Right cardiac atrium (tissue), 5 donors: Measurements from ENCODE around the gene TMEM178A. TPM values are rescaled to one million over a fixed set of nuclear protein-coding genes. Genes with fewer than 3 reads are reported as not detected.

Experiments
- ATAC-seq, 2 donors: fragments of 200-7000 bp; cut with Tn5 transposase; one replicate each; pipeline versions ENCODE4 v1.8.0 to v1.9.1; 2020; ENCODE audit warnings: moderate library complexity in 2 of 2, mild to moderate bottlenecking in 1 of 2
- DNase-seq, 3 donors: peaks; one replicate each; pipeline ENCODE4 v3.0.0-alpha.2; 2020
- H3K27ac ChIP-seq: one replicate; pipeline ENCODE4 v1.5.1; 2013; ENCODE audit warnings: mild to moderate bottlenecking, low read length, control low read depth, moderate library complexity
- H3K27me3 ChIP-seq: one replicate; pipeline ENCODE4 v1.6.1; 2013; ENCODE audit not compliant: control insufficient read depth, insufficient read depth
- H3K4me1 ChIP-seq: one replicate; pipeline ENCODE4 v1.6.1; 2013; ENCODE audit warnings: low read length; ENCODE audit not compliant: control insufficient read depth, insufficient read depth
- H3K4me3 ChIP-seq: one replicate; pipeline ENCODE4 v1.5.1; 2013; ENCODE audit warnings: low read length, control low read depth
- H3K9me3 ChIP-seq: one replicate; pipeline ENCODE4 v1.6.1; 2013; ENCODE audit warnings: low read length; ENCODE audit not compliant: control insufficient read depth
- WGBS: extraction: QIAGEN DNeasy Blood & Tissue Kit; methylation state at CpG from one replicate; pipeline ENCODE4 v1.1.7; 2013; 5-methylcytosine and 5-hydroxymethylcytosine counted together
- intact Hi-C, 4 donors: fragments of 100-400 bp; cut with DNase I; formaldehyde crosslinking; loops; one replicate each; pipeline versions ENCODE4 v1.11.0 to v1.14.0; 2022 to 2023
- polyA plus RNA-seq: library from polyadenylated mRNA; stranded (reverse); fragments of 200-250 nt; gene quantifications from one replicate; pipeline ENCODE4 v1.2.3, GENCODE V29; 2013
- total RNA-seq, 4 donors: library from RNA; stranded (reverse); fragmentation: NEBNext Ultra II Directional; extraction: Animal tissue kit (Norgen Biotek cat#: 25700); gene quantifications; one replicate each; pipeline ENCODE4 v1.2.1, GENCODE V29; 2021
- donor health status: healthy with polysubstance abuse.
- donor health status: DM: no; HTN: yes; CAD: no.
- donor health status: DM: no; HTN: no; CAD: no.
- donor health status: DM: no; HTN: yes; CAD: no; lungs with severe emphysema.
- donor health status: DM: yes; HTN: yes; CAD: no.

Gene TMEM178A
- total and polyA plus RNA-seq, 5 donors = 2.1 to 6.0 (median 4.5) TPM

- no peak overlapping the region for H3K27ac ChIP-seq
- no peaks in the 10 kb centered on the region for H3K27me3 ChIP-seq
- 50% methylated on average over 5 of the region's 5 CpGs for WGBS
- H3K4me1 ChIP-seq = peaks cover 7% of the 10 kb centered on the region
- H3K4me3 ChIP-seq = no peak overlapping the region
- H3K9me3 ChIP-seq = no peaks in the 10 kb centered on the region
- DNase-seq (no peak), ATAC-seq (no peak)
- intact Hi-C loops = no loop called here
Measured at GRCh38 chr2:39739386-39739785, 73.7 kb downstream of the TMEM178A start.

GRCh38 chr2:39741871-39742270, 76.2 kb downstream of the TMEM178A start:
- ATAC-seq = no peak
- Histone ChIP-seq H3K4me3 (no peak overlapping the region), H3K27ac (no peak overlapping the region), H3K27me3 (no peaks in the 10 kb centered on the region), H3K9me3 (no peaks in the 10 kb centered on the region), H3K4me1 (peaks cover 7% of the 10 kb centered on the region)
- WGBS = 99% methylated on average over 1 of the region's 1 CpG
- intact Hi-C loops = no loop called here
- no peak for DNase-seq

DNA sequence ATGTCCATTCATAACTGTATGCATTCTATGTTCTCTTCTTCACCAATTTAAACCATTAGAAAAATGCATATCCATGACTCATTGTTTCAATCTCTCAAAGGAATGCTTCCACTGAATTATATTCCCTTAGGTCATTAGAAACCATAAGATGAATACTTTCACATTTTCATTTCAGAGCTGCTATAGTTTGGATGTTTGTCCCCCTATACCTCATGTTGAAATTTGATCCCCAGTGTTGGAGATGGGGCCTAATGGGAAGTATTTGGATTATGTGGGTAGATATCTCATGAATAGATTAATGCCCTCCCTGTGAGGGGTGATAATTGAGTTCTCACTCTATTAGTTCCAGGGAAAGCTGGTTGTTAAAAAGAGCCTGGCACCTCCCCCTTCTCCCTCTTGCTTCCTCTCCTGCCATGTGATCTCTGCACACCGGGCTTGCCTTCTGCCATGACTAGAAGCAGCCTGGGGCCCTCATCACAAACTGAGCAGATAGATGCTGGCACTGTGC, 77.6 kb downstream of the TMEM178A start:
- intact Hi-C loops = no loop called here
- H3K4me3 ChIP-seq = no peak overlapping the region
- no peak for DNase-seq
- H3K9me3 ChIP-seq = no peaks in the 10 kb centered on the region
- WGBS = 24% methylated on average over 1 of the region's 1 CpG
- peaks cover 5% of the 10 kb centered on the region for H3K4me1 ChIP-seq
- no peak for ATAC-seq
- H3K27ac ChIP-seq = no peak overlapping the region
- no peaks in the 10 kb centered on the region for H3K27me3 ChIP-seq

GRCh38 chr2:39755466-39755865, 89.7 kb downstream of the TMEM178A start:
- intact Hi-C loops = no loop called here
- H3K27me3 ChIP-seq = no peaks in the 10 kb centered on the region
- no peak overlapping the region for H3K4me3 ChIP-seq
- no peak for DNase-seq
- WGBS = 92% methylated on average over 1 of the region's 1 CpG
- no peak for ATAC-seq
- H3K4me1 ChIP-seq = no peaks in the 10 kb centered on the region
- H3K27ac ChIP-seq = no peak overlapping the region
- H3K9me3 ChIP-seq = no peaks in the 10 kb centered on the region

DNA sequence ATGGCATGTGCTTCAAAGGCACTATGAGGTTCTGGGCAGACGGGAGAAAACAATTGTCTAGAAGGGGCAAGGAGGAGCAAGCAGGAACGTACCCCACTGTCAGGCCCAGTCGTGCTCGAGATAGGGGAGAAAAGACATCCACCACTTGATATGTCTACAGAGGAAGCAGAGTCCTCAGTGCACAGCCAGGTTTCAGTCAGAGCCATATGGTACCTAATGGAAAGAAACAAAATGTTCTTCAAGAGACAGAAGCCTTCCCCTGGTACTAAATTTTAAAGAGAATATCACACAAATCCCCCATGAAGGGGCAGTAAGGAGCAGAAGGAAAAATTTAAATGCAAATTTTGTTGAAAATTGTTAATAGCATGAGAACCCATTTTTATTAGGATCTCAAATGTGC, 91.4 kb downstream of the TMEM178A start:
- 97% methylated on average over 4 of the region's 4 CpGs for WGBS
- no peak for ATAC-seq
- H3K27ac ChIP-seq = no peak overlapping the region
- H3K4me1 ChIP-seq = no peaks in the 10 kb centered on the region
- no peaks in the 10 kb centered on the region for H3K27me3 ChIP-seq
- intact Hi-C loops = no loop called here
- H3K4me3 ChIP-seq = no peak overlapping the region
- H3K9me3 ChIP-seq = no peaks in the 10 kb centered on the region
- DNase-seq = no peak

- no peak for ATAC-seq
- H3K27ac ChIP-seq = no peak overlapping the region
- WGBS = 94% methylated on average over 2 of the region's 2 CpGs
- no peak for DNase-seq
- no peaks in the 10 kb centered on the region for H3K27me3 ChIP-seq
- H3K4me3 ChIP-seq = no peak overlapping the region
- H3K9me3 ChIP-seq = no peaks in the 10 kb centered on the region
- no peaks in the 10 kb centered on the region for H3K4me1 ChIP-seq
- intact Hi-C loops = no loop called here
Measured at GRCh38 chr2:39762448-39762847, 96.7 kb downstream of the TMEM178A start.

Other genes with a start within 250 kb of the TMEM178A start
- 10 to 100 TPM; 39.3 to 50.0 (median 43.5) TPM for gene MAP4K3, start 228.6 kb upstream of the TMEM178A start, total RNA-seq
- gene MAP4K3, start 228.6 kb upstream of the TMEM178A start, polyA plus RNA-seq = 18.7 TPM
- gene THUMPD2, start 113.3 kb downstream of the TMEM178A start, total RNA-seq = 10 to 100 TPM in 1 of 4 donors, 1 to 10 TPM in 3; 7.3 to 10.6 (median 8.5) TPM
- 6.5 TPM for gene THUMPD2, start 113.3 kb downstream of the TMEM178A start, polyA plus RNA-seq